Fibroblast of mammary gland (primary cell): ENCODE results near the gene R3HDM1.

Experiments used
- DNase-seq: peaks from one replicate; pipeline ENCODE4 v3.0.0-alpha.2; 2010; ENCODE audit warnings: low read depth
- H3K4me3 ChIP-seq: 2 replicates; pipeline ENCODE4 v1.5.1; 2011; ENCODE audit warnings: low read depth, mild to moderate bottlenecking, low read length, moderate library complexity; ENCODE audit not compliant: control insufficient read depth
- CTCF ChIP-seq: conservative IDR thresholded peaks from 2 replicates; pipeline ENCODE4 v1.5.1; 2011; ENCODE audit warnings: low read depth, low read length, inconsistent platforms; ENCODE audit not compliant: control insufficient read depth, insufficient read depth

The R3HDM1 gene

GRCh38 chr2:135743860-135744259 is 212.6 kb downstream of the R3HDM1 start:
- H3K4me3 ChIP-seq = no peak overlapping the region
- no peak for TF ChIP-seq CTCF

GRCh38 chr2:135744760-135745314 is 213.6 kb downstream of the R3HDM1 start:
- H3K4me3 ChIP-seq = no peak overlapping the region
- DNase-seq = peak; percentile 59
- peak; percentile 23 for TF ChIP-seq CTCF

More at GRCh38 chr2:135743860-135744259, 212.6 kb downstream of the R3HDM1 start:
- DNase-seq = peak; percentile 2

DNA sequence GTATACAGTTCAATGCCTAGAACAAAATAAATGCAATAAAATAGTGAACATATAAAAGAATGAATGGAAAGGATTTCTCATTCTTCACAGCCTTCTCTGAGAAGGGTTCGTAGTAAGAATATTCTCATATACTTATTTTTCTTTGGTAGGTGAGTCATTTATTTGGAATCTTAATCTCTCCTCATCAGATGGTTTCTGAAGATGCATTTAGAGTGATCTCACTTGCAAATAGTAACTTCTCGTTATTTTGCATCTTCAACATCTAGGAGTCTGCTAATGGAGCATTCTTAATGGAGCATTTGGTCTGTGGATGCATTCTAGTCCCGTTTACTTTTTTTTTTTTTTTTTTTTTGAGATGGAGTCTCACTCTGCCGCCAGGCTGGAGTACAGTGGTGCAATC is 214.3 kb downstream of the R3HDM1 start:
- no peak overlapping the region for H3K4me3 ChIP-seq
- no peak for TF ChIP-seq CTCF
- peak; percentile 76 for DNase-seq

DNA sequence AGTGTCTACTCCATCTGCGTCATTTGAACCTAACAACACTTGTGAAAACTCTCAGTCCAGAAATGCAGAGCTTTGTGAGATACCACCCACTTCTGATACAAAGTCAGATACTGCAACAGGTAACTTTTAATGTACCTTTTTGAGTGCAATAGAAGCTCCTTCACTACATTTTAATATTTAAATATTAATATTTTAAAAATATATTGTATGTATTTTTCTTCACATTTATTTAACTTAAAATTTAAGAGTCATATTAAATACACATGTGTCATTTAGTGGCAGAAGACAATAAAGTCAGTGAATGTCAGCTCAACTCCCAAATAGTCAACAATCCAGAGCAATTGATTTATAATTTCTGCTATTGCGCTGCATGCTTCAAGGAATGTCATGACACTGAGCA is 224.3 kb downstream of the R3HDM1 start:
- TF ChIP-seq CTCF = no peak
- no peak for DNase-seq

DNA sequence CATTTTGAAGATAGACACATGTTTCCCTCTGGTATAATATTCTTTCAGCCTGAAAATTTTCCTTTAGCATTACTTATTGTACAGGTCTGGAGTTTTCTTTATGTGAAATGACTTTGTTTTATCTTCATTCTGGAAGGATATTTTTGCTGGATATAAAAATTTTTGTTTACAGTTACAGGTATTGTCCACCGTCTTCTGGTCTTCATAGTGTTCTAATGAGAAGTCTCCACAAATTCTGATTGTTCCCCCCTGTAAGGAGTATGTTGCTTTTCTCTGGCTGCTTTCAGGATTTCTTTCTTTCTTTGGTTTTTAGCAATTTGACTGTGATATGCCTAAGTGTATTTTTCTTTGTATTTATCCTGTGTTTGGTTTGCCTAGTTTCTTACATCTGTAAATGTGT is 225.4 kb downstream of the R3HDM1 start:
- TF ChIP-seq CTCF = no peak
- no peak overlapping the region for H3K4me3 ChIP-seq
- DNase-seq = no peak

More for the DNA sequence above, 224.3 kb downstream of the R3HDM1 start:
- no peak overlapping the region for H3K4me3 ChIP-seq

- no peak for TF ChIP-seq CTCF
- no peak overlapping the region for H3K4me3 ChIP-seq
- no peak for DNase-seq
Observed at GRCh38 chr2:135762022-135762421, 230.7 kb downstream of the R3HDM1 start.

DNA sequence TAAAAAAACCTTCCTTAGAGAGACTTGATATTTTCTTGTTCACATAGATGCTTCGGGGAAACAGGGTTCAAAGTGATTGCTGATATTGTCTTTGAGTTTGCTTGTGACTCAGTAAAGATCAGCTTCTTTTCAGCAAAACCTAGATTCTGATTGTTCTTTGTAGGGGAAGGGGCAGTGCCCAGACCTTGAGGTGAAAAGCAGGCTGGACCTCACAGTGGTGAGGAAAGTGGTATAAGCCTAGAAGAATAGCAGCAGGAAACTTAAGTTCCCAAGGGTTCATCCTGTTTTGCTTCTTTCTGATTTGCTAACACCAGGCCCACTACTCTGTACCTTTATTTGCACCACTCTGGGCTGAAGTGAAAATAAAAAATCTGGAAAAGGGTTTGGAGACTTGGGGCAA is 231.2 kb downstream of the R3HDM1 start:
- DNase-seq = no peak
- TF ChIP-seq CTCF = no peak
- no peak overlapping the region for H3K4me3 ChIP-seq
